Measurements from ENCODE around the gene RNASEL.

RNASEL gene

GRCh38 chr1:182622901-182623528 lies 34.0 kb upstream of the RNASEL start:
- TF ChIP-seq TOX (CRISPR knock-in tag; IDR thresholded peaks at IDR 0.05; ENCODE audit: borderline replicate concordance): no peak
- TF ChIP-seq ISL1 (CRISPR knock-in tag; IDR thresholded peaks at IDR 0.05): no peak
- no peak for TF ChIP-seq OSR1 (CRISPR knock-in tag; IDR thresholded peaks at IDR 0.05)
- no peak for TF ChIP-seq ZFP30 (CRISPR knock-in tag; IDR thresholded peaks at IDR 0.05)
- TF ChIP-seq TCF4 (CRISPR knock-in tag; IDR thresholded peaks at IDR 0.05; ENCODE audit: borderline replicate concordance): no peak
- no peak for TF ChIP-seq CREB5 (CRISPR knock-in tag; IDR thresholded peaks at IDR 0.05; ENCODE audit: low read depth)
- TF ChIP-seq ZFP3 (CRISPR knock-in tag; IDR thresholded peaks at IDR 0.05): no peak
- TF ChIP-seq ZNF70 (CRISPR knock-in tag; IDR thresholded peaks at IDR 0.05): no peak
- TF ChIP-seq ZNF565 (CRISPR knock-in tag; conservative IDR thresholded peaks at IDR 0.05; ENCODE audit: low read depth): no peak
- TF ChIP-seq CSRNP3 (CRISPR knock-in tag; IDR thresholded peaks at IDR 0.05): no peak
- TF ChIP-seq GLIS3 (CRISPR knock-in tag; IDR thresholded peaks at IDR 0.05): no peak
- no peak for ATAC-seq

GRCh38 chr1:182621906-182622305 lies 32.9 kb upstream of the RNASEL start:
- no peak for ATAC-seq
- TF ChIP-seq GLIS3 (CRISPR knock-in tag; IDR thresholded peaks at IDR 0.05) (no peak), ZNF8 (CRISPR knock-in tag; IDR thresholded peaks at IDR 0.05) (no peak), PATZ1 (CRISPR knock-in tag; IDR thresholded peaks at IDR 0.05; ENCODE audit: borderline replicate concordance) (no peak), ZFP3 (CRISPR knock-in tag; IDR thresholded peaks at IDR 0.05) (no peak)

- no peak for ATAC-seq
- TF ChIP-seq SNAI2 (CRISPR knock-in tag; IDR thresholded peaks at IDR 0.05) (no peak), TCF4 (CRISPR knock-in tag; IDR thresholded peaks at IDR 0.05; ENCODE audit: borderline replicate concordance) (no peak), ARNTL (CRISPR knock-in tag; IDR thresholded peaks at IDR 0.05; ENCODE audit: borderline replicate concordance, low read depth) (no peak), TOX (CRISPR knock-in tag; IDR thresholded peaks at IDR 0.05; ENCODE audit: borderline replicate concordance) (no peak), ZFP30 (CRISPR knock-in tag; IDR thresholded peaks at IDR 0.05) (no peak), RARB (CRISPR knock-in tag; IDR thresholded peaks at IDR 0.05) (no peak), ZNF565 (CRISPR knock-in tag; conservative IDR thresholded peaks at IDR 0.05; ENCODE audit: low read depth) (no peak), CSDC2 (CRISPR knock-in tag; IDR thresholded peaks at IDR 0.05) (no peak), BACH2 (CRISPR knock-in tag; IDR thresholded peaks at IDR 0.05; ENCODE audit: borderline replicate concordance) (no peak), CREB5 (CRISPR knock-in tag; IDR thresholded peaks at IDR 0.05; ENCODE audit: low read depth) (no peak), PPARA (CRISPR knock-in tag; IDR thresholded peaks at IDR 0.05; ENCODE audit: borderline replicate concordance) (no peak), PATZ1 (CRISPR knock-in tag; IDR thresholded peaks at IDR 0.05; ENCODE audit: borderline replicate concordance) (no peak)
These were observed 32.0 kb upstream of the RNASEL start for GRCh38 chr1:182620924-182621585.

Data from SK-N-SH treated with all-trans-retinoic acid at 6 μM for 48 hours (cell line).